Liver (tissue), 3 donors: ENCODE measurements around the gene KRIT1.

Source experiments
- CTCF ChIP-seq: fragments of 150-350 bp; IDR thresholded peaks from 2 replicates; pipeline ENCODE4 v1.5.1; 2017; ENCODE audit warnings: improper control_type of control experiment, low read depth, low read length; ENCODE audit not compliant: missing input control
- GABPA ChIP-seq, 2 donors: IDR thresholded peaks in 1 of 2; conservative IDR thresholded peaks in 1 of 2; 2 replicates each; pipeline ENCODE4 v1.6.1; 2016; ENCODE audit warnings: antibody characterized with exemption in 2 of 2, mild to moderate bottlenecking in 1 of 2, moderate library complexity in 1 of 2
- JUND ChIP-seq, 2 donors: IDR thresholded peaks; 2 replicates each; pipeline ENCODE4 v1.6.1; 2016; ENCODE audit warnings: antibody characterized with exemption in 2 of 2
- donor health status: healthy.
- donor health status: healthy.

GRCh38 chr7:92282930-92283329, 37.2 kb upstream of the KRIT1 start:
- TF ChIP-seq CTCF (no peak), GABPA (IDR thresholded peaks at IDR 0.05 in 1 of 2, conservative IDR thresholded peaks at IDR 0.05 in 1 of 2) (no peak), JUND (IDR thresholded peaks at IDR 0.05) (no peak)
